HG03066 (cell line): Measurements from ENCODE around the gene TGM3.
"Not testable (repeated sequence)": the region's sequence is repeated elsewhere in the genome, so short reads cannot be mapped to it uniquely, and the experiment has no call there.

Source experiments
- ATAC-seq: cut with Tn5 transposase; IDR thresholded peaks from one replicate; pipeline ENCODE4 v1.9.1; 2021; ENCODE audit warnings: low read depth; ENCODE audit not compliant: unreplicated experiment

TGM3 gene

DNA sequence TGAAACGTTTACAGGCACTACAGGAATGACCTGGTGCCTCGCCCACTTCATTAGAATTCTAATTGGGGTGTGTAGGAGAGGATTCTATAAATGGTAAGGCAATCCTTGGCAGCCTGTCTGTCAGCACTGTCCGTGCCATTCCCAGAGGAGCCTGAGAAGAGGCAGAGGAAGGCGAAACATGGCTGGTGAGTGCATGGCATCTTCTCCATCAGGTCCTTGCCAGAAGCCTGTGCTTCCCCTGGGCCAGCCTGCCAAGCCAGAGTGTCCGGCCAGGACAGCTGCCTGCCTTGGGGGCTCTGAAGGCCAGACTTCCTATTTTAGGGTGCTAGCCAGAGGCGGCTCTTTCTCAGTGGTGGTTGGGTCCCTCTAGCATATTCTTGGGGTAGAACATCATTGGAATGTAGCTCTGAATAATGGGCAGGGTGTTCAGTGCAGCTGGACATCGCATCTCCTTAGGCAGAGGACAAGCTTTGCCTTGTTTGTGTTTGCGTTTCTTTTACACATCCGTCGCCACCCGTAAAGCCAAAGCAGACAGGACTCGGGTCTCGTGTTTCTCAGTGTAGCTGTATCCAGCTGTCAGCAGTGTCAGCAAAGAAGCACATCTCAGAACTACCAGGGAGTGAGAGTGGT lies at the start of gene TGM3:
Gene TGM3, plus strand, starts transcription at position 116 of the 630 bp plus-strand sequence. Its CDS starts 63 bp downstream, at position 179.
- ATAC-seq, result no peak

DNA sequence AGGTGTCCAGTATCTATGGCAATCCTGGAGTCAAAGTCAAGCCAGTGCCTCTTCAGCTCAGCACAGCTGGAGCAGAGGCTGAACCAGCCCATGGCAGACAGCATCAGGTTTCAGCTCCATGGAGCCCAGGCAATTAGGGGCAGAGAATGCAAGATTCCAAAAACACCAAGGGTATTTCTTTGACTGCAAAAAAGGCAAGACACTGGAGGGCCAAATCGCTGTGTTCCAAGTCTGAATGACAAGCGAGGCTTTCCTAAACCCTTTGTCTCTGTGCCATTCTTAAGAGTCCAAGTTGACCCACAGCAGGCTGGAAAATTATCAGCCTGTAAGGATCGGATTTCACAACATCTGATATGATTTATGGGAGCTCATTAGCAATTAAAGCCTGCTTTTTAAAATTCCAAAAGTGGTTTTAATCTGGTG lies 49.7 kb upstream of the TGM3 start:
- no peak for ATAC-seq

DNA sequence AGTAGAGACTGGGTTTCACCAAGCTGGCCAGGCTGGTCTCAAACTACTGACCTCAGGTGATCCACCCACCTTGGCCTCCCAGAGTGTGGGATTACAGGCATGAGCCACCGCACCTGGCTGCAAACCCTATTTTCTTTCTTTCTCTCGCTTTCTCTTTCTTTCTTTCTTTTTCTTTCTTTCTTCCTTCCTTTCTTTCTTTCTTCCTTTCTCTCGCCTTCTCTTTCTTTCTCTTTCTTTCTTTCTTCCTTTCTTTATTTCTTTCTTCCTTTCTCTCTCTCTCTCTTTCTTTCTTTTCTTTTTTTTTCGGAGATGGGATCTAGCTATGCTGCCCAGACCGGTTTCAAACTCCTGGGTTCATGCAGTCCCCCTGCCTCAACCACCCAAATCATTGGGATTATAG lies 47.0 kb upstream of the TGM3 start:
- no peak for ATAC-seq

- ATAC-seq, result no peak
These were observed 45.9 kb upstream of the TGM3 start for GRCh38 chr20:2249935-2250334.

GRCh38 chr20:2252419-2252997 lies 43.3 kb upstream of the TGM3 start:
- ATAC-seq, result no peak

GRCh38 chr20:2253256-2253655 lies 42.5 kb upstream of the TGM3 start:
- ATAC-seq, result no peak

GRCh38 chr20:2254333-2254732 lies 41.5 kb upstream of the TGM3 start:
- no peak for ATAC-seq

DNA sequence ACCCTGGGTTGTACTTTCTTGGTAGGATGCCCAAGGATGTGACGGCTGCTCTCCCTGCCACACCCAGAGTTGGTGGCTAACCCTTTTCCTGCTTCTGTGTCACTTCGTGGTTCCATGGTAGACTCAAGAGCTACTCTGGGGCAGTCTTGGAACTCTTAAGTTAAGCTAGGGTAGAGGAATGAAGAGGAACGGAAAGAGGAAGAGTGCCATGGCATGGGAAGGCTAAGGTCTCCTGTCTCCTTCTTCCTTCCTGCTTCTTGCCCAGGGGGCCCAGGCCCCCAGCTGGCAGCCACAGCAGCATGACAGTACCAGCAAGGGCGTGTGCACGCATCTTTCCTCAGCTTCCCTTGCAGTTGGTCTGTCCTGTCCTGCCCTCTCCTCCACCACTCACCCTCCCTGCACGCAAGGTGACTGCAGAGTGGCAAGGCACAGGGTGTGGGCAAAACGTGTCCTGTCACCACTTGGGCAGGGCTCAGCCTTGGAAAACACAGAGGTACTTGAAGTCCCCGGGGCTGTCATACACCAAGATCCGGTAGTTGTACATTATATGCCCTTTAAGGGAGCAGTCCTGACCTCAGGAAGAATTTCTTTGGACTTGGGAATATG lies 39.8 kb upstream of the TGM3 start:
- ATAC-seq, result no peak

DNA sequence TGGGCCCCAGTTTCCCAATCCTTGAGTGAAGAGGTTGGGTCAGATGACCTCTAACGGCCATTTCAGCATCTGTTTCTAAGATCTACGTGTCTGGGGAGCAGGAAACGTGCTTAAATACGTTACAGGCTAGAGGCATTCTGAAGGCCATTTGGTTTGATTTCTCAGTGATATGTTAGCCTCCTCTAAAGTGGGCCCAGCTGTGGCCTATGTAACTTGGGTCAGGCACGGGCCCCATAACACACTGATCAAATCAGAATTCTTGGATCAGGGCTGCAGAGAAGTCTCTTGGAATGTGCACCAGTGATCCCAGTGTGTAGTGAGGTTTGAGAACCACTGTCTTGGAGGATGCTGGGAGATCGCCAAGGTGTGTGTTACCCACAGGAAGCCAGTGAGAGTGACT lies 36.1 kb upstream of the TGM3 start:
- no peak for ATAC-seq

DNA sequence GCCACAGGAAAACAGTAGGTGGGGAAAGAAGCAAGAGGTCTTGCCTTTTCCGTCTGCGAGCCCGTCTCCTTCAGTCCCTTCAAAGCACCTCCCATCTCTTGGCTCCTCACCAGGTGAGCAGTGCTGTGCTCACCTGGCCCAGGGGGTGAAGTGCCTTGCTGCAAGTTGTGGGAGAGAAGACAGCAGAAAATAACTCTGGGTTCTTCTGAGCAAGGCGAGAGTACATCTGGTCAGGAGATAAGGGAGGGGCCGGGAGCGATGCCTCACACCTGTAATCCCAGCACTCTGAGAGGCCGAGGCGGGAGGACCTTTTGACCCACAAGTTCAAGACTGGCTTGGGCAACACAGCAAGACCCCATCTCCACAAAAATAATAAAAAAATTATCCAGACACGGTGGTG lies 35.6 kb upstream of the TGM3 start:
- no peak for ATAC-seq

DNA sequence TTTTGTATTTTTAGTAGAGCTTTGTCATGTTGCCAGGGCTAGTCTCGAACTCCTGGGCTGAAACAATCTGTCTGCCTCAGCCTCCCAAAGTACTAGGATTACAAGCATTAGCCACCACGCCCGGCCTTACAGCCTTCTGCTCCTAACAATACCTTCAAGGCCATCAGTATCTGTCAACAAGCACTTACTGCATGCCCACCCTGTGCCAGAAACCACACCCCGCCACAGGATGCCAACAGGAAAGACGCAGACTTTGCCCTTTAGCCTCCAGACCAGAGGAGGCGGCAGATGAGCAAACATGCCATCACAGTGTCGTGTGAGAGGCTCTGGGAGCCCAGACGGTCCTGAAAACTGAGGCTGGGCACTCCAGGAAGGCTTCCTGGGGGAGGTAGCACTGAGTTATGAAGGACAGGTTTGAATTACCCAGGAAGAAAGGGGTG lies 34.7 kb upstream of the TGM3 start:
- ATAC-seq, result no peak

GRCh38 chr20:2261629-2262028 lies 34.2 kb upstream of the TGM3 start:
- no peak for ATAC-seq

GRCh38 chr20:2264118-2264517 lies 31.7 kb upstream of the TGM3 start:
- ATAC-seq, result no peak

GRCh38 chr20:2264621-2265374 lies 31.0 kb upstream of the TGM3 start:
- not testable (repeated sequence) for ATAC-seq

- no peak for ATAC-seq
These were observed 22.0 kb upstream of the TGM3 start for GRCh38 chr20:2273634-2274302.

GRCh38 chr20:2276015-2276414 lies 19.8 kb upstream of the TGM3 start:
- ATAC-seq, result no peak

GRCh38 chr20:2279253-2279779 lies 16.5 kb upstream of the TGM3 start:
- no peak for ATAC-seq

GRCh38 chr20:2280082-2280481 lies 15.7 kb upstream of the TGM3 start:
- no peak for ATAC-seq

DNA sequence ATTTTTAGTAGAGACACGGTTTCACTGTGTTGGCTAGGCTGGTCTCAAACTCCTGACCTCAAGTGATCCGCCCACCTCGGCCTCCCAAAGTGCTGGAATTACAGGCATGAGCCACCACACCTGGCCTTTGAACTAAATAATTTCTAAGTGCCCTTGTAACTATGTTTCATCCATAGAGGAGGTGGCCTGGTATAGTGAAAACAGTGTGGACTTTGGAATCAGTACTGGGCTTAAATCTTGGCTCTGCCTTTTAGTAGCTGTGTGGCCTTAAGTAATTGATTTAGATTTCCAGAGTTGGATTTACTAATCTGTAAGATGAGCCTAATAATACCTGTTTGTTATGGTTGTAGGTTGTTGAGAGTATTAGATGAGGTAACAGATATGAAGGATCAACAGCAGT lies 14.2 kb upstream of the TGM3 start:
- ATAC-seq, result no peak

DNA sequence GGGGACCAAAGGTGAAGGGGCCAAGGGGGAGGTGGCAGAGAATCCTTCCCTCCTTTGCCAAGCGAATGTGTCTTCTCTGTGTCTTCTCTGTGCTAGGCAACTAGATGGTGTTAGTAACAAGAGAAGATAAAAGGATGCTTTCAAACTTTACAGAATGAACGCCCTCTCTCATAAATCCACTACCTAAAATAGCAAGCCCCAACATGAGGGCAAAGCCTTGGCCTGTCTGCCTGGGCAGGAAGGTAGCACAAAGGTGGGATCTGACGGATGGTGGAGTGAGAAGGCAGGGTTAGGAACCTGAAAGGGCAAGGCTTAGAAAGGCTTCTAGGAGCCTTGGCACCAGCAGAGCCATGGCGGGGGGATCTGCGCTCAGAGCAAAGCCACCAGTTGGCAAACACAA lies 13.6 kb upstream of the TGM3 start:
- no peak for ATAC-seq
